Transverse colon (tissue), 4 donors: ENCODE results near the gene RRBP1.

Source experiments
- EP300 ChIP-seq: sonication (generic); formaldehyde crosslinking; IDR thresholded peaks from one replicate; pipeline ENCODE4 v1.6.1; 2017; ENCODE audit warnings: antibody characterized with exemption, low read depth
- POLR2A ChIP-seq: fragments of 450-650 bp; IDR thresholded peaks from one replicate; pipeline ENCODE4 v1.6.1; 2016; ENCODE audit warnings: antibody characterized with exemption, mild to moderate bottlenecking, moderate library complexity
- POLR2AphosphoS5 ChIP-seq, 3 donors: sonication (generic); formaldehyde crosslinking; IDR thresholded peaks; one replicate each; pipeline ENCODE4 v1.6.1; 2016; ENCODE audit warnings: antibody characterized with exemption in 3 of 3
- TF ChIP-seq, protein P1 (sequence below), 5 experiments: fragments of 200-600 bp in 3 of 5; fragments of 450-650 bp in 2 of 5; sonication (generic) in 3 of 5; IDR thresholded peaks; 1 replicate in 2 of 5; 2 replicates in 3 of 5; pipeline ENCODE4 v1.5.1; 2016 to 2017; ENCODE audit warnings: antibody characterized with exemption in 5 of 5, inconsistent platforms in 3 of 5, mild to moderate bottlenecking in 2 of 5, moderate library complexity in 1 of 5

DNA sequence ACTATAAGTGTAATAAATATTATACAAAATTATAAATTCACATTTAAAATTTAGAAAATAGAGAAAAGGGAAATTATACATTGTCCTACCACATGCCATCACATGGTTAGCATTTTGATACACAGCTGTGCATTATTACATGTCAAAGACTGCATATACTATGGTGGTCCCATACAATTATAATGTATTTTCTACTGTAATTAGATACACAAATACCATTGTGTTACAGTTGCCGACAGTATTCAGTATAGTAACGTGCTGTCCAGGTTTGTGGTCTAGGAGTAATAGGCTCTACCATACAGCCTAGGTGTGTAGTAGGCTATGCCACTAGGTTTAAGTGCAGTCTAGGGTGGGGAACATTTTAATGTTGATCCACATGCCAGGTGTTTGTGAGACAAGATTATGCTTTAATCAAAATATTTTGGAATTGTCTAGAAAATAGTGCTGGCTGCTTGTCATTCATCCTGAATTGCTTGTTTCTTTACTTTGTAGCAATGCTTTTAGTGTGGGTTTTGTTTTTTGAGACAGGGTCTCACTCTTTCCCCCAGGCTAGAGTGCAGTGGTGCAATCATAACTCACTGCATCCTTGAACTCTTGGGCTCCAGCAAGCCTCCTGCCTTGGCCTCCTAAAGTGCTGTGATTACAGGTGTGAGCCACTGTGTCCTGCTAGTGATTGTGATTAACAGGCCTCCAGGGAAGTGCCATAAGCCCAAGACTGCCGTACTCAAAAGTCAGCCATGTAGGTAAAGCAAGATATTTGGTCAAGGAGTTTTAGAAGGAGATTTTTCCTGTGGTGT, 73.1 kb downstream of the RRBP1 start:
- TF ChIP-seq POLR2A (no peak), POLR2AphosphoS5 (IDR thresholded peaks at IDR 0.05) (peak in 1 of 3 donors; percentile 20), EP300 (no peak)
- TF ChIP-seq, protein P1, sequence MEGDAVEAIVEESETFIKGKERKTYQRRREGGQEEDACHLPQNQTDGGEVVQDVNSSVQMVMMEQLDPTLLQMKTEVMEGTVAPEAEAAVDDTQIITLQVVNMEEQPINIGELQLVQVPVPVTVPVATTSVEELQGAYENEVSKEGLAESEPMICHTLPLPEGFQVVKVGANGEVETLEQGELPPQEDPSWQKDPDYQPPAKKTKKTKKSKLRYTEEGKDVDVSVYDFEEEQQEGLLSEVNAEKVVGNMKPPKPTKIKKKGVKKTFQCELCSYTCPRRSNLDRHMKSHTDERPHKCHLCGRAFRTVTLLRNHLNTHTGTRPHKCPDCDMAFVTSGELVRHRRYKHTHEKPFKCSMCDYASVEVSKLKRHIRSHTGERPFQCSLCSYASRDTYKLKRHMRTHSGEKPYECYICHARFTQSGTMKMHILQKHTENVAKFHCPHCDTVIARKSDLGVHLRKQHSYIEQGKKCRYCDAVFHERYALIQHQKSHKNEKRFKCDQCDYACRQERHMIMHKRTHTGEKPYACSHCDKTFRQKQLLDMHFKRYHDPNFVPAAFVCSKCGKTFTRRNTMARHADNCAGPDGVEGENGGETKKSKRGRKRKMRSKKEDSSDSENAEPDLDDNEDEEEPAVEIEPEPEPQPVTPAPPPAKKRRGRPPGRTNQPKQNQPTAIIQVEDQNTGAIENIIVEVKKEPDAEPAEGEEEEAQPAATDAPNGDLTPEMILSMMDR (IDR thresholded peaks at IDR 0.05), result no peak
